DMS 273 (cell line): ENCODE data around the gene RND1.
A peak's percentile ranks its signal among the peaks of the same experiment; 100 is the strongest.
"Not testable (repeated sequence)": the region's sequence is repeated elsewhere in the genome, so short reads cannot be mapped to it uniquely, and the experiment has no call there.

Source experiments
- DNase-seq: peaks from one replicate; lab custom pipeline; 2025; ENCODE audit not compliant: unreplicated experiment; lab: John Stamatoyannopoulos, UW

Gene RND1

DNA sequence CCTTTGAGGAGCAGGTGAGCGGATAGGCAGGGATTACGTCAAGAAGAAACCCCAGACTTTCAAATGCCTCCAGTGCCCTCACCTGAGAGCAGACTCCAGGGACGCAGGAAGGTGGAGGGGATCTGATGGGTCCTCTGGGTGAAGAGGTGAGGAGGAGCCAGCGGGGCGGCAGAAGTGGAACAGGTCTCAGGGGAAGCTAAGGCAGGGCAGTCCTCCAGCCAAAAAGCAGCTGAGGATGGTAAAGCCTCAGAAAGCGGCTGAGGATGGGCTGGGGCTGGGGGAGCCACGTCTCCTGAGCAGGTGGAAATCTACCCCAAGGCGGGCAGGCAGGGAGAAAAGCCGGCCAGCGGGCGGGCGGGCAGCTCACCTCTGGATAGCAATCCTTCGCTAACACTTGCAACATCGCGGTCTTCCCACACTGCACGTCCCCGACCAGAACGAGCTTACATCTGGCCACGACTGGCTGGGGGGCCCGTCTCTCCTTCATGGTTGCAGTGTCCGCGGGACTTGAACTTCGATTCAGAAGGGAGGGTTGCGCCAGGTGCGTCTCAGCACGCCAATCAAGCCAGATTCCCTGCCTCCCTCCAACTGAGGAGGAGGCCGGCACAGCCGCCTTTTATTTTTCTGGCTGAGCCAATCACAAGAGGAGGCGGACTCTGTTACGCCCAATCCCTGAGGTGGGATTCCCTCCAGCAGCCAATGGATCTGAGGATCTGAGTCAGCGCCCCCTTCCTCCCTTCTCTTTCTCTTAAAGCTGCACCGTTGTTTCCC lies at the start of gene RND1:
TSS of gene RND1 (minus strand) at position 590 of the 771 bp plus-strand sequence. CDS start at position 487, 103 bp downstream.
- DNase-seq = peak; percentile 91

DNA sequence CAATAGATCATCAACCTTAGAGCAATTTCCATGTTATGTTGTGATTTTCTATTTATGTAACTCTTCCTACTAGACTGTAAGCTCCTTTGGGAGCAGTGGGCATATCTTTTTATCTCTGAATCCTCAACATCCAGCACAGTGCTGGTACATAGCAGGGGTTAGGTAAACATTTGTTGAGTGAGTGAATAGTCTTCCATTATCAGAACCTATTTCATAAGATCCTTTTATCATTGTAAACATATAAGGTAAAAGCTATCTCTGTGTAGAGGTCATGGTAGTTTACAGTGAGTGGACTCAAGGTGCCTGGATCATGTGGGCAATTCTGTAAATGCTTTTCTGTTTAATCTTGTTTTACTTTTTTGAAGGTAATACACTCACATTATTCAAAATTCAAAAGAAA lies 44.5 kb upstream of the RND1 start:
- DNase-seq = no peak

DNA sequence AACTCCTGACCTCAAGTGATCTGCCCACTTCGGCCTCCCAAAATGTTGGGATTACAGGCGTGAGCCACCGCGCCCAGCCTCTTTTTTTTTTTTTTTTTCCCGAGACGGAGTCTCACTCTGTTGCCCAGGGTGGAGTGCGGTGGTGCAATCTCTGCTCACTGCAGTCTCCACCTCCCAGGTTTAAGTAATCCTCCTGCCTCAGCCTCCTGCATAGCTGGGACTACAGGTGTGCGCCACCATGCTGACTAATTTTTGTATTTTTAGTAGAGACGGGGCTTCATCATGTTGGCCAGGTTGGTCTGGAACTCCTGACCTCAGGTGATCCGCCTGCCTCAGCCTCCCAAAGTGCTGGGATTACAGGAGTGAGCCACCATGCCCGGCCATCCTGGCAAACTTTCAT lies 44.0 kb upstream of the RND1 start:
- DNase-seq = not testable (repeated sequence)

DNA sequence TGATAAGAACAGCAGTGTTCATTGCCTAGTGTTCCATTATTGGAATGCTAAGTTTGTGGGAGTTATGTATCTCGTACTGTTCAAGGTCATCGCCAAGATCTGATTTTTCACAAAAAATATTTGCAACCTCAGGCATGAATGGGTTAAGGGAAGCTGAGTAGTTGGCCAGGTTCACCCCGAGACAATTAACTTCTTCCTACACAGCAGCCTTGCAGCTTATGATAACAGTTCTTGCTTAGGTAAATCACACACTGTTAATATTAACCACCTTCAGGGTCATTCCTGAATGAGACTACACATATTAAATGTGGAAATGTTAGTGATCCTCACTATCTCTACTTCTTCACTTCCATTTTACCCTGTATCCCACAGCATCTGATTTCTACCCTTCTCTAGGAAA lies 41.6 kb upstream of the RND1 start:
- no peak for DNase-seq

DNA sequence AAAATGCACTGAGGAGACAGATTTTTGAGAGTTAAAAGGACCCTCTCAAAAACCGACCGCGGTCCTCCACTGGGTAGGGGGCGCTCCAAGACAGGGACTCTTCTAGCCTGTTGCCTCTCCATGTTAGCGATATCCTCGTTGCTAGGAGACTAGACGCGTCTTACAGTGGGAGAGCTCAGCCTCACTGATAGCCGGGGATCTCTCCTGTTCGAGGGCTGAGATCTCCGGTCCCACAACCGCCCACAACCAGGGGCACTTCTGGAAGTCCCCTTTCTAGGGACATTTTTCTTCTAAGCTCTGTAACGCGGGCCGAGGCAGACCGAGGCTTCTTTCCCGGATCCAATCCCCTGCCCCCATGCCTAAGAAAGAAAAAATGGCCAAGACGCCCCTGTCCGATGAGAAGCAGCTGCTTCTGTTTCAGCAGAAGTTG lies 38.3 kb upstream of the RND1 start:
- DNase-seq = peak; percentile 92

DNA sequence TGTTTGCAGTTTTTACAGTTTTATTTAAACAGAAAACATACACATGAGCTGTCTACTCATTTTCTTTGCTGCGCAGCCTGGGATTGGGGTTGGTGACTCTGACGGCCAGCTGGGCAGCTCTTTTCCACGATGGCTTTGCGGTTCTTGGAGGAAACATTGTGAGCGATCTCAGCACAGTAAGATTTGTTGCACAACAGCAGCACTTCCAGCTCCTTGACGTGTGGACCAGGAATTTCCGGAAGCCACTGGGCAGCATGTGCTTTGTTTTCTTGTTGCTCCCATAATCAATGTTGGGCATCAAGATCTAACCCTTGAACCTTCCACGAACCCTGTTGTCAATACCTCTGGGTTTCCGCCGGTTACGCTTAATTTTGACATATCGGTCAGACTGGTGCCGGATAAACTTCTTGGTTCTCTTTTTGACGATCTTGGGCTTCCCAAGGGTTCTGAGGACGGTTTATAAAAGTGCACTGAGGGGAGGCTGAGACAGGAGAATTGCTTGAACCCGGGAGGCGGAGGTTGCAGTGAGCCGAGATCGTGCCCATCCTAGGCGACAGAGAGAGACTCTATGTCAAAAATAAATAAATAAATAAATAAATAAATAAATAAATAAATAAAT lies 37.8 kb upstream of the RND1 start:
- no peak for DNase-seq

DNA sequence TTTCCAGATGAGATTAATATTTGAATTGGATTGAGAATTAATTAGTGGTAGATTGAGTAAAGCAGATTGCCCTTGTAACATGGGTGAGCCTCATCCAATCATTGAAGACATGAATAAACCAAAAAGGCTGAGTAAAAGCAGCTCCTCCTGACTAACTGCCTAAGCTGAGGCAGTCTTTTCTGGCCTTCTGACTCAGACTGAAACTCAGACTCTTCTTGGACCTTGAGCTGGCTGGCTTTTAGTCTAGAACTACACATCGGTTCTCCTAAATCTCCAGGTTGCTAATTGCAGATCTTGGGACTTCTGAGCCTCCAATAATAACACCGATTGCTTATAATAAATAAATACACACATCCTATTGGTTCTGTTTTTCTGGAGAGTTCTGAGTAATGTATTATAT lies 35.6 kb upstream of the RND1 start:
- no peak for DNase-seq

DNA sequence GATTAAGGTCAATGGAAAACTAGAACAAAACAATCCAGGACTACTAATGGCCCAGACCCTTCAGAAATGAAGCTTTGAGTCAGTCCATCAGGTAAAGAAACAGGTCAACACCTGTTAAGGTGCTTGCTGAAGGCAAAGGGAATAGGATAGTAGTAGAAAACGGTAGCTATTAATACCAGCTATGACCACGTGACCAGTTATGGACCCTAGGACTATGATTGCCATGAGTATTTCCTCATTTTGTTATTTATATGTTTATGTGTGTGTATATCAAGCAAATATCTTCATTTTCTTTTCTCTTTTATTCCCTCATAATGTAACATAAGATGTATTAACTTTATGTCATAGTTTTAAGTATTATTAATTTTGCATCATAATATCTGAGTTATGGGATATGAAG lies 34.0 kb upstream of the RND1 start:
- DNase-seq = no peak

DNA sequence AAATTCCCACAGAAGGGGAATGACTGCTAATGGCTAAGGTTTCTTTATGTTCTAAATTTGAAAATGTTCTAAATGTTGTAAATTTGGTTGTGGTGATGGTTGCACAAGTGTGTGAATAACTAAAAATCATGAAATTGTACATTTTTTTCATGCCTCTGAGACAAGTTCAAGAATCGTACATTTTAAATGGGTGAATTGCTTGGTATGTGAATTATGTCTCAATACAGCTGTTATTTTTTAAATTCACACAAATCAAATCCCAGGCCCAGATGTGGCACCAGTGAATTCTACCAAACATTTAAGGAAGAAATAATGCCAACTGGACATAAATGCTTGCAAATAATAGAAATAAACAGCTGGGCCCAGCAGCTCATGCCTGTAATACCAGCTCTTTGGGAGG lies 28.6 kb upstream of the RND1 start:
- no peak for DNase-seq

DNA sequence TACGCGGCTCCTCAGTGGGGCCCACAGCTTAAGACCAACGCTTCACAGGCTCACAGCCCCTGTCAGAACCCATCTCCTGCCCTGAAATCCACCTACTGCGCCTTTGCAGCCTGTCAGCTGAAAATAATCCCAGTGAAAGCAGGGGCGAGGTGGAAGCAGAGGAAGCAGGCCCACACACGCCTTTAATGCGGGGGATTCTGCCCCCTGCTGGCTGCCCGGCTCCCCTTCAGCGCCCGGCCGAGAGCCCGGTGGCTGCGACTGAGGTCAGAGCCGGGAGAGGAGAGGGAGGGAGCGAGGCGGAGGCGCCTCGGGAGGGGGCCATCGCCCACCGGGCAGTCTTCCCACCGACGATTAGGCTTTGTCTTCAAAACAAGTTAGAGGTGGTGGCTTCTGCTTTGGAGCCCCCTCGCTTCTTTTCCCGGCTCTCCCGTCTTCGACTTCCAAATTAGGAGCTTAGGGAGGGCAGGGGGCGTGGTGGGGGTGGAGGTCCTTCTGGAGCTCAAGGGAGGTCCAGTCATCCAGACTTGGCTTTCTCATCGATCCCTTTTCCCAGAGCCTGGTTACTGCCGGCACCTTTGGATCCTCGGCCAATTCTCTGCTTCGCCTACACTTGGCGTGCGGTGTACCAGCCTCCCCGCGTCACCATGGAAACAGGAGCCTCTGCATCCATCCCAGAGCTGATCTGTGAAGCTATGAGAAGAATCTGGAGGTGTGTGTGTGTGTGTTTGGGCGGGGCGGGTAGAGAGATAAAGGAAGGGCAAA lies 25.2 kb upstream of the RND1 start:
- DNase-seq = peak; percentile 82

DNA sequence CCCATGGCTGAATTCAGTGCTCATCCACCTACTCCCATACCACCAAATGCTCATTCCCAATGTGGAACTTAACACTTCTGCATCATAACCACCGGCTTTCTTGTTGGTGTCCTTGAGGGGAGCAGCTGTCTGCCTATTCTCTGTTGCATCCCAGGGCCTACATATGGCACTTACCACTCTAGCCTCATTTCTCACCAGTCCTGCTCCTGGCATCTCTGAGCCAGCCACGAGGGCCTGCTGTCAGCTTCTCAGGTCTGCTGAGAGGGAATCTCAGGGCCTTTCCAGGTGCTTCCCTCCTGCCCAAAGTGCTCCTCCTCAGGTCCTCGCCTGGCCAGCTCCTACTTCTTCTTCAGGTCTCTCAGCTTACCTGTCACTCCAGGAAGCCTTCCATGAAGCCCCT lies 24.0 kb upstream of the RND1 start:
- no peak for DNase-seq

DNA sequence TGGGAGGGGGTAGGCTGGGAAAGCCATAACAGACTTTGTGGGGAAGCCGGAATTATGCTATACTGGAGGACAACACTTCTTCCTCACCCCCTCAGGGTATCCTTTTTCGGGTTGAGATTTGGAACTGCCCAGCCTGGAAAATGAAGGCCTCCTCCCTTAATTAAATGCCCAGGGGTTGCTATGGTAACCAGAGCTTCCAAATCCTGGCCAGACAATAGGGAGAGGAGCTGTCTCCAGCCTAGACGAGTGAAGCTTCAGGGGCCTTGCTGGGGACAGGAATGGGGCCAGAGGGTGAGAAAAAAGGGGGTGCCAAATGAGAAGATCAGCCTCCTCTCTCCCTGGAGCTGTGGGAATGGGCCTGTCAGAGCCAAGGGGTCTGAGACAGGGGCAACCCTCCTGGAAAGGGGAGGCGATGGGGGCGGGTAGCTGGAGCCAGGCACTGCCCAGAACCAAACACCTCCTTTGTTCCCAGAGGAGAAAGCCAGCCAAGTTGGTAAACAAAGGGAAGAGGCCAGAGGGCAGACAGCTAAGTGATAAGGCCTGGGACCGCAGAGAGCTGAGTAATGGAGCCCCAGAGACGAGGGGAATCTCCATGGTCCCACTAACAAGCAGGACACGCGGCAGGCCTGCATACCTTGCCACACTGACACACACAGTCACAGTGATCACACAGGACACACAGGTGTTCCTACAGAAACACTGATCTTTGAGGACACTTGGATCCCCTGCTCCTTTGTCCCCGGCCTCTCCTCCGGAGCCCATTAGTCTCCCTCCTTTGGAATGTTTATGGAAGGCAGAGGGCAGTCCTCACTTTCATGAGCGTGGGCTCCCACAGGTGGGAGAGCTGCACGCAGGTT lies 17.9 kb upstream of the RND1 start:
- DNase-seq = peak; percentile 59

DNA sequence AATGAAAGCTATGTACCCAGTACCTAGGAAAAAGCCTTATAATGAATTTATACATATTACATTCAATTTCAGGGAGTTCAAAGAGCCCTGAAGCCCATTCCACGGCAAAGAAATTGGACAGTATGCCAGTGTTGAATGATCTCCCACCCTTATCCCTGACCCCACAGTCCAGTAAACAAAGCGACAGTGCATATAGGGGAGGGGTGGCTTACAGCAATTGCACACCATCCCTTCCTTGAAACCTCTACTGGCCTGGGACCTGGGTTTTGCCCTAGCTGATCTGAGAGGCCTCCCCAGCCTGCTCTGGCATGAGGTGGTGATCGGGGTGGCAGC lies 17.3 kb upstream of the RND1 start:
- DNase-seq = no peak

DNA sequence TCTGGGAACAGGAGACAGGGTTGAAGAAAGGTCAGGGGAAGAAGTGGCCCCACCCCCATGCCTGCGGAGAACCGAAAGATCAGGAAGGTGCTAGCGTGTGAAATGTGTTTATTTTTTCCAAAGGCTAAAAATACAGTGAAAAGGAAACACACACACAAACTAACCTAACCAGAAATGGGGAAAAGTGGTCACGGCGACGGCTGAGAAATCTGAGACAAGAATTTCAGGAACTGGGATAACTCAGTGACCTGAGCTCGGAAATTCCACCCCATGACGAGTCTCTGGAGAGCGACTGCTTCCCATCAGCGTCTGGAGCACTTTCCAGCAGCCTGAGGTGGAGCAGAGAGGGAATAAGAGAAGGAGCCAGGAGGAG lies 16.6 kb upstream of the RND1 start:
- no peak for DNase-seq

DNA sequence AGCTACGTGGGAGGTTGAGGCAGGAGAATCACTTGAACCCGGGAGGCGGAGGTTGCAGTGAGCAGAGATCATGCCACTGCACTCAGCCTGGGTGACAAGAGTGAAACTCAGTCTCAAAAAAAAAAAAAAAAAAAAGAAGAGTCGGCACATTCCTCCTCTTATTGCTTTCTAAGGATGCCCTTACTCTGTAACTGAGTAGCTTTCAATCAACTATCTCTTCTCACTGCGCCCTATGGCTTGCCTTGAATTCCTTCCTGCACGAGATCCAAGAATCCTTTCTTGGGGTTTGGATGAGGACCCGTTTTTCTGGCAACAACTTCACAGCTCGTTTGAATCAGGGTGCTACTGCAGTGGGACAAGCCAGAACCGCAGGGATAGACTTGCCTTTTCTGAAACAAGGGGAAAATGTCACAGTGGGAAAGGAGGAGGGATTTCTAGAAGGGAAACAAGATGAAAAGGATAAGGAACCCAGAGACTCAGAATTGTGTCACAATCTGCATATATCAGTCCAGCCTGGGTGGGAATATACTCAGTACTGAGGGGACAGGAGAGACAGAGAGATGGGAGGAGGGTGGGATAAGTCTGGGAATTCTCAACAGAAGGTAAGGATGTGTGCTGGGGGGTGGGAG lies 16.1 kb upstream of the RND1 start:
- no peak for DNase-seq

DNA sequence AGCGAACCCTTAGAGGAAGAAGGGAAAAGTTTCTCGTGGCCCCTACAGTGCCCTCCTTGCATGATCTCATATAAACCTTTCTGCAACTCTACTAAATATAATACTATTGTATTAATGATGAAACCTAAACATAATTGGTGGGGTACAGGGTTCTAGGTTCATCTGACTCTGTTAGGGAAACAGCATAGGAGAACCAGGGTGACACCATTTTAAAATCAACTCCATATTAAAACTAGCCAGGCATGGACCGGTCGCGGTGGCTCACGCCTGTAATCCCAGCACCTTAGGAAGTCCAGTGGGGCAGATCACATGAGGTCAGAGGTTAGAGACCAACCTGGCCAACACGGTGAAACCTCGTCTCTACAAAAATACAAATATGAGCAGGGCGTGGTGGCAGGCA lies 15.0 kb upstream of the RND1 start:
- DNase-seq = no peak

DNA sequence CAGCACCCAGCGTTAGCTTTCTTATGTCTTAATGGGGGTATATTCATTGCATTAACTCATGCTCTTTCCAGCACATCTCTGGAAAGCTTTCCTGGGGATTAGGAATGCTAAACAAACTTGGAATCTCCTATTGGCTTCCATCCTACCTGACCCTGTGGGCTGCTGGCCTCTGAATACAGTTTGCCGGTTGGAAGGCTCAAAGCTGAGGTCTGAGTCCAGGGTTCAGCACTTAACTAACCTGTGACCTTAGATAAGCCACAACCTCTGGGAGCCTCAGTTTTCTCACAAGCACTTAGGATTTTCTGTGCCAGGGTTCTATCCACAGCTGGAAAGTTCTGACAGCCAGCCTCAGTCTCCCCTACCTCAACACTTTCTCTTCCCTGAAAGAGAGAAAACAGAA lies 12.9 kb upstream of the RND1 start:
- DNase-seq = no peak

DNA sequence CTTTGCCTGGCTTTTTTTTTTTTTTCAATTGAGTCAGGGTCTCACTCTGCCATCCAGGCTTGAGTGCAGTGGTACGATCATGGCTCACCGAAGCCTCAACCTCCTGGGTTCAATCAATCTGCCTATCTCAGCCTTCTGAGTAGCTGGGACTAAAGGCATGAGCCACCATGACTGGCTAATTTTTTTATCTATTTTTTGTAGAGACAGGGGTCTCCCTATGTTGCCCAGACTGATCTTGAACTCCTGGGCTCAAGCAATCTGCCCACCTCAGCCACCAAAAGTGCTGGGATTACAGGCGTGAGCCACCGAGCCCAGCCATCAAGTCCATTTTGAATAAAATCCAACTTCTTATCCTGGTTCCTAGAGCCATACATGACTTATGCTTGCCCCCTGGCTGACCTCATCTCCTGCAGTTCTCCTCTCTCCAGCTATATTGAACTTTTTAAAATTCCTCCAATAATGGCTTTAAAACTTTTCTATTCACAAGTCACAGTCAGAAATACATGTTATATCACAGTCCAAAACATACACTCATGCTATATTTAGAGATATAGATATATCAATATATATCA lies 10.4 kb upstream of the RND1 start:
- no peak for DNase-seq

DNA sequence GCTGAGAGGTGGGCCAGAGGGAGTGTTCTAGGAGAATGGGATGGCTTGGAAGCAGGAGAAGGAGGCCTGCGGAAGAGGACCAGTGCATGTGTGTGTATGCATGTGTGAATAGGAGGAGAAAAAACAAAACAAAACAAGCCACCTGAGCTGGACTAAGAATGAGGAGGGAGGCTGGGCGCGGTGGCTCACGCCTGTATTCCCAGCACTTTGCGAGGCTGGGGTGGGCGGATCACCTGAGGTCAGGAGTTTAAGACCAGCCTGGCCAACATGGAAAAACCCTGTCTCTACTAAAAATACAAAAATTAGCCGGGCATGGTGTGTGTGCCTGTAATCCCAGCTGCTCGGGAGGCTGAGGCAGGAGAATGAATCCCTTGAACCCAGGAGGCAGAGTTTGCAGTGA lies 7.9 kb upstream of the RND1 start:
- not testable (repeated sequence) for DNase-seq

DNA sequence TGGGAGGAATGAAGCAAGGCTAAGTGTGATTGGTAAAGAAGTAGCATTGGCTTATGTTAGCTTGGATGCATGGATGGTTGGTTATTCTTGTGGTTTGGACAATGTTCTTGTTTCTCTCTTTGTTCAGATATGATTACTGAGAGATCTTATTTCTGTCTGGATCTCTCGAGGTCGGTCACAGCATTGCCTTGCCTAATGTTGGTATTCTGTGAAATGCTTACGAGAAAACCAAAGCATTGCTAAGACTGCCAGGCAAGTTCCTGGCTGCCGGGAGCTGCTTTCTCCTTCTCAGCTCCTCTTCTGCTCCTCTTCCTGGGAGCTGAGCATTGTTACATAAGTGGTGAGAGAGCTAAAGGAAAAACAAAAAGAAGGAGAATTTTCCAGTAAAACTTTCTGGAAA lies 7.4 kb upstream of the RND1 start:
- no peak for DNase-seq

DNA sequence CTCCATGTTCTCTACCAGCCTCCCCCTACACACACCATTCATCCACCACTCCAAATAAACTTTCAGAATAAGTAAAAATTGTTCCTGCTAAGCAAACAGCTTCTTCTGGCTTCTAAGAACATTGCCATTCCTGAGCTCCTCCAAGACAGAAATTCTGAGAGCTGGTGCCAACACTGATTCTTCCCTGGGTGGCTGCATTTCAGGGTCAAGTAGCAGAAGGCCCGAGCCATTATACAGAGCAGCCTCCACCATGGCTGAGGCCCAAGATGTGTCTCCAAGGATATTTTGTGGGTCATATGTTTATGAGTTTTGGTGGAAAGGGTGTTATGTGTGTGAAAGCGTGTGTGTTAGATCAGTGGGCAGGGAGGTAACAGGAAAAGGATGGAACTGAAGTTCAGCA lies 3.5 kb upstream of the RND1 start:
- DNase-seq = no peak
